GM21619 (cell line): ENCODE data around the gene IGFL4.

Experiments
- ATAC-seq: cut with Tn5 transposase; IDR thresholded peaks from one replicate; pipeline ENCODE4 v1.9.1; 2021; ENCODE audit not compliant: unreplicated experiment

Gene IGFL4

GRCh38 chr19:46022061-46022430 is 18.8 kb downstream of the IGFL4 start:
- ATAC-seq, result no peak

- ATAC-seq, result no peak
These were observed 19.2 kb downstream of the IGFL4 start for GRCh38 chr19:46021531-46022041.

GRCh38 chr19:46020819-46021125 is 20.0 kb downstream of the IGFL4 start:
- ATAC-seq, result no peak

- no peak for ATAC-seq
These were observed 21.5 kb downstream of the IGFL4 start for GRCh38 chr19:46019270-46019669.

GRCh38 chr19:46018729-46019251 is 22.0 kb downstream of the IGFL4 start:
- ATAC-seq, result no peak

DNA sequence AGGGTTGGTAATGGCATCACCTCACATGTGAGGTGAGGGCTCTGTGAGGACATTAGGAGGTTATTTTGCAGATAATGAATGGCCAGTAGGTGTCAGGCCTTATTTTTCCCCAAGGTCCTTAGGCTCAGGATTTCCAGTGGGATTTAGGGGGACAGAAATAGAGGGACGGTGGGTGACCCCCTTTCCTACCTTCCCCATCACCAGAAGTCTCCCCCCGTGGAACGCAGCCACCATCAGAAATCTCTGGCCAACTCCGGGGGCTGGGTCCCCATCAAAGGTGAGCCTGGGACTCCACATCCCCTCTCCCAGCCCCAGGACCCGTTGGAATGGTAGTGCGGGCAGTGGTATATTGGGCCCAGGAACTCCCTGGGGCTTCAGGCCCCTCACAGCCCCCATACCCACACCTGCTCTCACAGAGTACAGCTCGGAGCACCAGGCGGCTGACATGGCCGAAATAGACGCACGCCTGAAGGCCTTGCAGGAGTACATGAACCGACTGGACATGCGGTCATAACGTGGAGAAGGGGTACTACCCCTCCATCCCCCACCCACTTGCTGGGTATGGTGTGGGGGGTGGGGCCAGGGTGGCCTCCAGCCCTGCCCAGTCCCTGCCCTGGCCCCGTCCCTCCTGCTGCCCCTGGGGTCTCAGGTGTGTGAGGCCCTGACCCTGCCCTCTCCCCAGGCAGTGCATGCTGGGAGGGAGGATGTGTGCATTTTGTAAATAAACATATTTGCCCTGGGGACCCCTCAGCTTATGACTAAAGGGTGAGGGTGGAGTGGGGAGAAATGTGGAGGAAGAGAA is 22.7 kb downstream of the IGFL4 start:
- no peak for ATAC-seq

GRCh38 chr19:46017095-46017429 is 23.7 kb downstream of the IGFL4 start:
- no peak for ATAC-seq

DNA sequence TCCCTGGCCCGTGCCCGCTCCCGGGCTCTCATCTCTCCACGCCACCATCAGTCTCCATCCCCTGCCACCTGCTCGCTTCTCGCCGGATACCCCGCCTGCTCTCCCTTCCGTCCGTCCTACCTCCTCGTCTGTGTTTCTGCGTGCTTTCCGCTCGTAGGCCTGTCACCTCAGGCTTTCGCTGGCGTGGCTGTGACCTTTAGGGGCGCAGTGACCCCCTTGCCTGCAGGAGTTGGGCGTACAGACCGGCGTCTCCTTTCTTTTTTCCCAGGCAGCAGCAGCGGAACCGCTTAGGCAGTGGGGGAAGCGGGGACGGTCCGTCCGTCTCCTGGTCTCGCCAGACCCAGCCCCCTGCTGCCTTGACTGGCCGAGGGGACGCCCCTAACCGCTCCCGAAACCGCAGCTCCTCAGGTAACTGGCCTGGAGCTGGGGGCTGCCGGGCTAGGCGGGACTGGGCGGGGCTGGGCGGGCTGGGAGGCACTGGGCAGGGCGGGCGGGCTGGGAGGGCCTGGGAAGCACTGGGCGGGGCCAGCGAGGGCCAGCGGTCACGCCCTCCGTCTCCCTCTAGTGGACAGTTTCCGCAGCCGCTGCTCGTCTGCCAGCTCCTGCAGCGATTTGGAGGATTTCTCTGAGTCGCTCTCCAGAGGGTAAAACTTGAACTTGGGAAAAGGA is 24.2 kb downstream of the IGFL4 start:
- no peak for ATAC-seq

- ATAC-seq, result no peak
These were observed 24.9 kb downstream of the IGFL4 start for GRCh38 chr19:46015687-46016425.

DNA sequence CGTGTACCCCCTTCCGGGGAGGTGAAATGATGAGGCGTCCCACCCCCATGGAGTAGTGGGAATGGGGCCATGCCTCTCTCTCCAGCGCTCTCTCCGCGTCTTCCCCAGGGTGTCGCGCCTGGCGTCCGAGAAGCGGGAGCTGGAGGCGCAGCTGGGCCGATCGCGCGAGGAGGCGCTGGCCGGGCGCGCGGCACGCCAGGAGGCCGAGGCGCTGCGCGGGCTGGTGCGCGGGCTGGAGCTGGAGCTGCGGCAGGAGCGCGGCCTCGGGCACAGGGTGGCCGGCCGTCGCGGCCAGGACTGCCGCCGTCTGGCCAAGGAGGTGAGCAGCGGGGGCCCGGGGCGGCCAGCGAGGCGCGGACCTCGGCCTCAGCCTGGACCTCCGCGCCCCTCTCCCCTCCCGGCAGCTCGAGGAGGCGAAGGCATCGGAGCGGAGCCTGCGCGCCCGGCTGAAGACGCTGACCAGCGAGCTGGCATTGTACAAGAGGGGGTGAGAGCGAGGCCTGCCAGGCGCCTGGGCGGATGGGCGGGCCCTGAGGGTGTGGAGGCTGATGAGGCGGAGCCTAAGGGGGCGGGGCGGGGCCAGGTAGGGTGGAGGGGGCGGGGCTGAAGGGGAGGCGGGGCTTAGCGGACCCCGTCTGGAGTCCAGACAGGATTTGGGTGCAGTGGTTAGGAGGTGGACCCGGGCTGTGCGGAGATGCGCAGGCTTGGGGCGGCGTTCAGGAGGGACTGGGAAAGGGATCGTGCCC is 25.7 kb downstream of the IGFL4 start:
- no peak for ATAC-seq

GRCh38 chr19:46014534-46014933 is 26.3 kb downstream of the IGFL4 start:
- no peak for ATAC-seq

GRCh38 chr19:46009530-46010510 is 31.0 kb downstream of the IGFL4 start:
- no peak for ATAC-seq

DNA sequence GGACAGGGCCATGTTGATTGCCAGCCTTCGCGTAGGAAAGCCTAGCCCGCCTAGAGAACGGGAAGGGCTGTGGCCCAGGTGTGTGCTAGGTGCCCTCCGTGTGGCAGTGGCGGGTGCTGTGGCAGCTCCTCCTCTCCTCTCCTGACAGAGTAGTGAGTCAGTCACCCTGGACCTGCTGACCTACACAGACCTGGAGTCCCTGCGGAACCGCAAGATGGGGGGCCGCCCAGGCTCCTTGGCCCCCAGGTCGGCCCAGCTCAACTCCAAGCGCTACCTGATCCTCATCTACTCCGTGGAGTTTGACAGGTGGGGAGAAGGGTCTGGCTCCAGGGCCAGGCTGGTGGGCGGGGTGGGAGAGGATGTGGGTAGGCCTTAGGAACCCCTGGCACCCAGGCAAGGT is 34.4 kb downstream of the IGFL4 start:
- ATAC-seq, result no peak

GRCh38 chr19:46002678-46003275 is 38.0 kb downstream of the IGFL4 start:
- ATAC-seq, result no peak

- no peak for ATAC-seq
These were observed 40.1 kb downstream of the IGFL4 start for GRCh38 chr19:46000491-46001246.

DNA sequence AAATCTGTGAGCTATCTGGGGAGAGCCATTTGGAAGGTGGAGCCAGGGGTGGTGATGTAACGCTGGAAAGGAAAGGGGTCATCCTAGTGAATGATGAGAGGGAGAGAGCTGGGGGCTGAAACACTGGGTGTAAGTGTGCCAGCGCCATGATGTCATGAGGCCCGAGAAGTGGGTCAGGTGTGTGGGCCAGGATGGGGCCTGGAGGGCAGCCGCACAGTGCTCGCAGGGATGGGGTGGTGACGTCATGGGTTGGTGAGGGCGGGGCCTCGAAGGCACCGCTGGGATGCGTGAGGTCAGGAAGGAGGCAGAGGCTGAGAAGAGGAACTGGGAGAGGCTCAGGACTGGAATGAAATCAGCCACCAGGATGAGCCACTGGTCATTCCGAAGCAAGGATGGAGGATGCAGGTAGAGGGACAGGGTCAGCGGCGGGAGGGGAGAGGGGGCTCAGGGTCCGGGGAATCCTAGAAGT is 41.1 kb downstream of the IGFL4 start:
- ATAC-seq, result no peak

- no peak for ATAC-seq
These were observed 42.0 kb downstream of the IGFL4 start for GRCh38 chr19:45998834-45999233.

- ATAC-seq, result no peak
These were observed 43.9 kb downstream of the IGFL4 start for GRCh38 chr19:45996933-45997332.
